Karpas-422 (cell line): Measurements from ENCODE around the gene GSTCD. TPM values are rescaled to one million over a fixed set of nuclear protein-coding genes. Genes with fewer than 3 reads are reported as not detected.

Source experiments
- DNase-seq: peaks from one replicate; pipeline ENCODE4 v3.0.0-alpha.2; 2015
- H2AFZ ChIP-seq: fragments of 200-600 bp; sonication (generic); 2 replicates; pipeline ENCODE4 v1.6.1; 2014; ENCODE audit warnings: antibody characterized with exemption, low read length, mixed read lengths
- H3K27ac ChIP-seq: fragments of 200-600 bp; sonication (generic); 2 replicates; pipeline ENCODE4 v1.5.1; 2014; ENCODE audit warnings: mild to moderate bottlenecking, low read length, moderate library complexity
- H3K27me3 ChIP-seq: fragments of 200-600 bp; sonication (generic); 2 replicates; pipeline ENCODE4 v1.6.1; 2014; ENCODE audit warnings: low read length, mixed read lengths
- H3K36me3 ChIP-seq: fragments of 200-600 bp; sonication (generic); 2 replicates; pipeline ENCODE4 v1.6.1; 2014; ENCODE audit warnings: low read length, mixed read lengths; ENCODE audit not compliant: insufficient read depth
- H3K4me1 ChIP-seq: fragments of 200-600 bp; sonication (generic); 2 replicates; pipeline ENCODE4 v1.6.1; 2014; ENCODE audit warnings: mild to moderate bottlenecking, low read length, mixed read lengths
- H3K4me2 ChIP-seq: fragments of 200-600 bp; sonication (generic); 2 replicates; pipeline ENCODE4 v1.6.1; 2014; ENCODE audit warnings: low read length, low read depth, mild to moderate bottlenecking; ENCODE audit not compliant: poor library complexity, severe bottlenecking
- H3K4me3 ChIP-seq: fragments of 200-600 bp; sonication (generic); 2 replicates; pipeline ENCODE4 v1.5.1; 2014; ENCODE audit warnings: mild to moderate bottlenecking, antibody characterized with exemption, low read length, mixed read lengths
- H3K79me2 ChIP-seq: fragments of 200-600 bp; sonication (generic); 2 replicates; pipeline ENCODE4 v1.6.1; 2014; ENCODE audit warnings: mild to moderate bottlenecking, low read length, mixed read lengths
- H3K9ac ChIP-seq: fragments of 200-600 bp; sonication (generic); 2 replicates; pipeline ENCODE4 v1.6.0; 2014; ENCODE audit warnings: low read length
- H3K9me2 ChIP-seq: fragments of 200-600 bp; sonication (generic), shearing (Covaris generic); replicated peaks from 2 replicates; pipeline ENCODE4 v1.6.0; 2014; ENCODE audit warnings: mild to moderate bottlenecking, low read length, moderate library complexity; ENCODE audit not compliant: insufficient read depth
- H3K9me3 ChIP-seq: fragments of 300-700, 200-600 bp; sonication (generic); 2 replicates; pipeline ENCODE4 v1.6.1; 2014; ENCODE audit warnings: low read length, mixed read lengths
- H4K20me1 ChIP-seq: fragments of 200-600 bp; sonication (generic); 2 replicates; pipeline ENCODE4 v1.6.1; 2014; ENCODE audit warnings: mild to moderate bottlenecking, antibody characterized with exemption, low read length, low read depth; ENCODE audit not compliant: insufficient read depth
- total RNA-seq: library from RNA; depleted of rRNA; stranded (reverse); fragments of >200 nt; shearing (Covaris generic); gene quantifications from 2 replicates; pipeline ENCODE4 v1.2.3, GENCODE V29; 2014; ENCODE audit warnings: low replicate concordance

GSTCD gene
- total RNA-seq, 1 experiment from 2014 or later, result 23.9 TPM

DNA sequence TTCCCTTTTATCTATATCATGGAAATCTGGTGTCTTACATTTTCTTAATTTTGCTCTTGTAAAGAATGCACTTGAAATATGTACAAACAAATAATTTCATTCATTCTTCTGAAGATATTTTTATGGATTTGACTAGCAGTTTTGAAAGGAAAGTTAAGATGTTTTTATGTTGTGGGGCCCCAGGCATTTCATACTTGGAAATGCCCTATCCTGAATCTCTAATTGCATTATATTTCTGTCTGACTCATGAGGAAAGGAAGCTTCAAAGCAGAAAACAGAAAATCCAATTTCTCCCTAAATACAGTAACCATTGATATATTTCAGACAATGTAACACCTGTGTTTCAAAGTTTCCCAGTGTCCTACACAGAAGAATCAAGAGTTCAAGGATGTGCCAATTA is 113.5 kb downstream of the GSTCD start:
- Histone ChIP-seq H3K4me1 (no peaks in the 10 kb centered on the region), H2AFZ (no peak overlapping the region), H3K27ac (no peak overlapping the region), H3K4me2 (no peak overlapping the region), H3K9me2 (no peaks in the 10 kb centered on the region), H3K36me3 (0 out of 2 replicates have a peak, but pooled peaks cover 2% of the 10 kb centered on the region), H3K27me3 (no peaks in the 10 kb centered on the region), H3K9ac (no peak overlapping the region), H4K20me1 (no peaks in the 10 kb centered on the region), H3K9me3 (no peaks in the 10 kb centered on the region), H3K4me3 (no peak overlapping the region), H3K79me2 (no peaks in the 10 kb centered on the region)
- DNase-seq, result no peak

DNA sequence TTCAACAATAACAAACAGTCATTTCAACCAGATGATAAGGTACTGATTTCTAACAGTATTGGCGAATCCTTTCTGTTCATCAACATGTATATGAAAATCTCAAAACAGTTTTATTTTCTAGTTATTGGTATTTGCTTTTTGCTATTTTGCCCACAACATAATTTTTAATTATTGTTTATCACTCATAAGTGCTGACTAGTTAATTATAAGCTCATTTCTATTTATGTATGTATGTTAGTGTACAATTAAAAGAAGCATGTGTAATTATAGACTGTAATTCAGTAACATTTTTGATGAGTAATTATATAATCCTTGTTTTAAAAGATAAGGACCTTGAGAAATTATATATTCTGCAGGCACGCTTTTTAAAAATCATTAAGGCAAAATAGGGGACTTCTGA is 119.5 kb downstream of the GSTCD start:
- H2AFZ ChIP-seq, result no peak overlapping the region
- no peak for DNase-seq
- 0 out of 2 replicates have a peak, but pooled peaks cover 6% of the 10 kb centered on the region for H3K36me3 ChIP-seq
- H3K9me3 ChIP-seq, result no peaks in the 10 kb centered on the region
- H3K4me1 ChIP-seq, result no peaks in the 10 kb centered on the region
- H3K9me2 ChIP-seq, result no peaks in the 10 kb centered on the region
- no peak overlapping the region for H3K4me2 ChIP-seq
- no peak overlapping the region for H3K4me3 ChIP-seq
- H4K20me1 ChIP-seq, result no peaks in the 10 kb centered on the region
- no peaks in the 10 kb centered on the region for H3K79me2 ChIP-seq
- no peak overlapping the region for H3K9ac ChIP-seq
- no peak overlapping the region for H3K27ac ChIP-seq
- H3K27me3 ChIP-seq, result no peaks in the 10 kb centered on the region

DNA sequence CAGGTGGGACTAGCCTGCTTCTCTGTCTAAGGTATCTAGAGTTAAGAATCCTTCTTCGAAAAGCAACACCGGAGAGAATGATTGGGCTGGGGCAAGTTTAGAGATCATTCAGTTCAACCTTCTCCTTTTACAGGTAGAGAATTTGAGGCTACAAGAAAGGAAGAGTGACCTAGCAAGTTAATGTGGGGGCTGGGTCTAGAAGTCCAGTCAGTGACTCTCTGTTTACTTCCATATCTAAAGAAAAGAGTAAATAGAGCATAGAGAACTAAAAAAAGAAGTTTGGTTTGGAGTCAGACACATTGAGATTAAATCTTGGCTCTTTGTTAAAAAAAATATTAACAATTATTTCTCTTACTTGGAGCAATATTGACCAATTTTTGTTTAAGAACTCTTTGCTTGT is 122.6 kb downstream of the GSTCD start:
- Histone ChIP-seq H3K79me2 (no peaks in the 10 kb centered on the region), H4K20me1 (no peaks in the 10 kb centered on the region), H3K4me2 (no peak overlapping the region), H2AFZ (no peak overlapping the region), H3K9me3 (no peaks in the 10 kb centered on the region), H3K36me3 (0 out of 2 replicates have a peak, but pooled peaks cover 6% of the 10 kb centered on the region), H3K27ac (no peak overlapping the region), H3K9me2 (no peaks in the 10 kb centered on the region), H3K4me1 (no peaks in the 10 kb centered on the region), H3K9ac (no peak overlapping the region), H3K27me3 (no peaks in the 10 kb centered on the region), H3K4me3 (no peak overlapping the region)
- no peak for DNase-seq

DNA sequence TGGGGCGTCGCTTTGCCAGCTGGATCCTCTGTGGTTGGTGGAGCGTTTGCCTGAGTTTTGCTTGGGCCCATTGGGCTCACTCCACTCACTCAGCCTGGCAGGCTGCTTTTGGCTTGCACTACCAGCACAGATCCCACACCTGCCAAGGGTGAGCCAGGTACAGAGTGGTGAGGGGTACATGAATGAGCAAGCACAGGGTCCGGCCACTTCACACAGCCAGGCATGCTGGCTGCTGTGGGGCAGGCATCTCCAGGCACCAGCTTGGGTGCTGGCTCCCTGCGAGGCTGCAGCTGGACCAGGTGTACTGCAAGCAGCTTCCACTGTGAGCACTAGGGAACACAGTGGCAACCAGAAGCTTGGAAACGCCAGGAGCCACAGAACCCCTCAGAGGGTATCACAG is 126.6 kb downstream of the GSTCD start:
- Histone ChIP-seq H3K4me3 (no peak overlapping the region), H3K9me3 (no peaks in the 10 kb centered on the region), H3K9ac (no peak overlapping the region), H3K79me2 (no peaks in the 10 kb centered on the region), H3K27me3 (no peaks in the 10 kb centered on the region), H2AFZ (no peak overlapping the region), H4K20me1 (no peaks in the 10 kb centered on the region), H3K4me1 (no peaks in the 10 kb centered on the region), H3K27ac (no peak overlapping the region), H3K9me2 (no peaks in the 10 kb centered on the region), H3K4me2 (no peak overlapping the region), H3K36me3 (no peaks in the 10 kb centered on the region)
- no peak for DNase-seq

DNA sequence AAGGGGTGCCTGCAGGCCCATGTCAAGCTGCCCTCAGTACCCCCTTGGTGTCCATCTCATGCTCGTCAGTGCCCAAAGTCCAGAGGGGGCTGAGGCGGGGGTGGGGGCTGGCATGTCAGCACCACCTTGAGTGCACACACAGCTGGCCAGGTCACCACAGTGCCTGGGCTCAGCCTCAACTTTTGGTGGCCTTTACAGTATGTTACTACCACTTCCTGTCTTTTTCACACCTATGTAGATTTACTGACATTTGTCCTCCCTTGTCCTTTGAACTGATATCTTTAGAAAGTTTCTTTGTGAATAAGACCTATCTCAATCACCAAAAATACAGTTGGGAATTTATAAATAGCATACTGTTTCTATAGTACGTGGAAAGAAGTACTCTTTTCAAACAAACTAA is 128.0 kb downstream of the GSTCD start:
- Histone ChIP-seq H3K9me2 (no peaks in the 10 kb centered on the region), H3K27me3 (no peaks in the 10 kb centered on the region), H3K4me2 (no peak overlapping the region), H3K9ac (no peak overlapping the region), H3K79me2 (no peaks in the 10 kb centered on the region), H3K9me3 (no peaks in the 10 kb centered on the region), H4K20me1 (no peaks in the 10 kb centered on the region), H3K36me3 (no peaks in the 10 kb centered on the region), H3K4me1 (no peaks in the 10 kb centered on the region), H3K27ac (no peak overlapping the region), H2AFZ (no peak overlapping the region), H3K4me3 (no peak overlapping the region)
- DNase-seq, result no peak

DNA sequence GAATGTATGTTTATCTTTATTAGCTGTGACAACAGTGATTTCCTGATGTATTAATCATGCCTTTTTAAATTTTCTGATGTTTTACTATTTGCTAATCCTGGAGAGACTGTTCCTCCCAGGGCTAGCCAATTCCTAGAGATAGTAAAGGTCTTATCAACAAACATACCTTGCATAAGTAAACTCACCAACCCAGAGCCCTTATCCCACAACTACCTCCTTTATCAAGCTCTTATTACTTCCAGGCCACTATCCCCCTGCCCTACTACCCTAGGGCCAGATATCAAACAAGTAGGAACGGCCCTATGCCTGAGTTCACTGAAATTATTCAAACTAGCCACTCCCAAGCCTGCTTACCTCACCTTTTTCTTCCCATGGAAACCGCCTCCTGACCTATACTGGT is 128.5 kb downstream of the GSTCD start:
- Histone ChIP-seq H2AFZ (no peak overlapping the region), H3K4me3 (no peak overlapping the region), H4K20me1 (no peaks in the 10 kb centered on the region), H3K9me2 (no peaks in the 10 kb centered on the region), H3K9ac (no peak overlapping the region), H3K9me3 (no peaks in the 10 kb centered on the region), H3K27ac (no peak overlapping the region), H3K27me3 (no peaks in the 10 kb centered on the region), H3K79me2 (no peaks in the 10 kb centered on the region), H3K36me3 (no peaks in the 10 kb centered on the region), H3K4me1 (no peaks in the 10 kb centered on the region), H3K4me2 (no peak overlapping the region)
- no peak for DNase-seq

DNA sequence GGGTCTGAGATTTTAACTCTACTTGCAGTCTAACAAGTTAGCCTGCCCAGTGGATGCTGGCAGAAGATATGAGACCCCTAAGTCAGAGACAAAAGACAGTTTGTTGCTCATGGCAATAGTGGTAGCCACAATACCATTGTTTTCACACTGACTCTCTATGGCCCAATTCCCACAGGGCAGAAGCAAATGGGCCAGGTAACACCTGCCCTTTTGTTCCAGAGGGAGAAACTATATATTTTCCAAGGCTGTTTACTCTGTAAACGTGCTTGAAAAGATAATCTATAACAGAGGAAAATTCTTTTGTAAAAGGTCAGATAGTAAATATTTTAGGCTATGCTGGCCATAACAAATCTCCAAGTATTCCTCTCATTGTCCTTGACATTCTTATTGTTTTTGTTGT is 129.5 kb downstream of the GSTCD start:
- H3K4me3 ChIP-seq, result no peak overlapping the region
- no peaks in the 10 kb centered on the region for H3K4me1 ChIP-seq
- no peaks in the 10 kb centered on the region for H3K36me3 ChIP-seq
- no peaks in the 10 kb centered on the region for H3K79me2 ChIP-seq
- no peaks in the 10 kb centered on the region for H3K9me3 ChIP-seq
- H3K27me3 ChIP-seq, result no peaks in the 10 kb centered on the region
- no peak overlapping the region for H3K27ac ChIP-seq
- H3K4me2 ChIP-seq, result no peak overlapping the region
- peak; percentile 2 for DNase-seq
- no peak overlapping the region for H3K9ac ChIP-seq
- no peaks in the 10 kb centered on the region for H3K9me2 ChIP-seq
- H2AFZ ChIP-seq, result no peak overlapping the region
- H4K20me1 ChIP-seq, result no peaks in the 10 kb centered on the region

DNA sequence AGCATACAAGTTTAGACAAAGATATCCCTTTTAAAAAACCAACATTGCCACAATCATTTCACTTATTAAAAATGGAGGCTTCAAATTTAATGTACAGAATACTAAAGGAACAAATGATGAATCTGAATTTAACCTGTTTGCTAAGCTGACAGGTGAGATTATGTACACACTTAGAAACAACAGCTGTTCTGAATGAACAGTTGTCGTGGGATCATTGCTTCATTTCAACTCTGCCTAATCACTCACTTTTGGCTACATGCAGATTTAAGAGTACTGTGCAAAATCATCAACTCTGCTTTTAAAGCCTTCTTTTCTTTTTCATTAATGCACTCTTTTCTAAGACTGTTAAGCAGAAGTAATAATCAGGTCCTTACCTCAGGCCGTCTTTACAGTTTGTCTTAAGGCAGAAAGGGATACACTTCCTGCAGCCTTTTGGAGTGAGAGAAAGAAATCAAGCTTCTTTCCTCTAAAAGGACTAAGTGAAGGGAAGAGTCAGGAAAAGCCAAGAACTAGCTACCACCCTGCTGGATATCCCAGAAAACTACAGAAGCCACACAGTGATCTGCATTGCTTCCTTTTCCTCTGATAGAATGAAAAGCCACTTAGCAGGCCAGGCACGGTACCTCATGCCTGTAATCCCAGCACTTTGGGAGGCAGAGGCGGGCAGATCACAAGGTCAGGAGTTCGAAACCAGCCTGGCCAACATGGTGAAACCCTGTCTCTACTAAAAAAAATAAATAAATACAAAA is 132.0 kb downstream of the GSTCD start:
- Histone ChIP-seq H3K4me3 (no peak overlapping the region), H3K79me2 (no peaks in the 10 kb centered on the region), H3K4me1 (no peaks in the 10 kb centered on the region), H3K4me2 (no peak overlapping the region), H3K27me3 (no peaks in the 10 kb centered on the region), H3K9me3 (no peaks in the 10 kb centered on the region), H2AFZ (no peak overlapping the region), H3K27ac (no peak overlapping the region), H4K20me1 (no peaks in the 10 kb centered on the region), H3K9me2 (no peaks in the 10 kb centered on the region), H3K9ac (no peak overlapping the region), H3K36me3 (no peaks in the 10 kb centered on the region)
- DNase-seq, result peak; percentile 36
